ENCODE results near the gene KCNK4. TPM values are rescaled to one million over a fixed set of nuclear protein-coding genes. Genes with fewer than 3 reads are reported as not detected.

KCNK4 gene
- polyA plus RNA-seq, 1 donor from 2014 or later, result 1.0 TPM

GRCh38 chr11:64348383-64349024, 57.4 kb downstream of the KCNK4 start:
- no peak overlapping the region for H3K4me2 ChIP-seq (ENCODE audit: low read length)
- no peak overlapping the region for H3K9ac ChIP-seq (ENCODE audit: low read length)
- H3K79me2 ChIP-seq (replicated peaks; ENCODE audit: insufficient read depth, low read length), result no peaks in the 10 kb centered on the region
- no peaks in the 10 kb centered on the region for H3K36me3 ChIP-seq (ENCODE audit: insufficient read depth, low read length)
- no peaks in the 10 kb centered on the region for H3F3A ChIP-seq (ENCODE audit: insufficient read depth, low read length, poor library complexity, severe bottlenecking)
- no peak overlapping the region for H2AFZ ChIP-seq (ENCODE audit: low read depth, low read length)
- H3K27ac ChIP-seq (ENCODE audit: low read length), result no peak overlapping the region
- no peak overlapping the region for H3K4me3 ChIP-seq (ENCODE audit: low read length)
- H3K27me3 ChIP-seq (ENCODE audit: insufficient read depth, low read depth, low read length), result no peaks in the 10 kb centered on the region
- no peaks in the 10 kb centered on the region for H3K9me3 ChIP-seq (ENCODE audit: low read length)
- H4K20me1 ChIP-seq (ENCODE audit: insufficient read depth), result no peaks in the 10 kb centered on the region
- TF ChIP-seq MXI1 (conservative IDR thresholded peaks at IDR 0.05; ENCODE audit: poor library complexity, severe bottlenecking) (no peak), TAF1 (IDR thresholded peaks at IDR 0.05; ENCODE audit: low read depth) (no peak), POLR2AphosphoS5 (IDR thresholded peaks at IDR 0.05) (no peak), EP300 (conservative IDR thresholded peaks at IDR 0.05; ENCODE audit: poor library complexity, severe bottlenecking) (no peak), SMC3 (conservative IDR thresholded peaks at IDR 0.05; ENCODE audit: poor library complexity) (no peak), RAD21 (conservative IDR thresholded peaks at IDR 0.05) (no peak), EZH2 (IDR thresholded peaks at IDR 0.05; ENCODE audit: borderline replicate concordance, insufficient read depth, low read length, poor library complexity, severe bottlenecking) (no peak)
- TF ChIP-seq, protein P1, sequence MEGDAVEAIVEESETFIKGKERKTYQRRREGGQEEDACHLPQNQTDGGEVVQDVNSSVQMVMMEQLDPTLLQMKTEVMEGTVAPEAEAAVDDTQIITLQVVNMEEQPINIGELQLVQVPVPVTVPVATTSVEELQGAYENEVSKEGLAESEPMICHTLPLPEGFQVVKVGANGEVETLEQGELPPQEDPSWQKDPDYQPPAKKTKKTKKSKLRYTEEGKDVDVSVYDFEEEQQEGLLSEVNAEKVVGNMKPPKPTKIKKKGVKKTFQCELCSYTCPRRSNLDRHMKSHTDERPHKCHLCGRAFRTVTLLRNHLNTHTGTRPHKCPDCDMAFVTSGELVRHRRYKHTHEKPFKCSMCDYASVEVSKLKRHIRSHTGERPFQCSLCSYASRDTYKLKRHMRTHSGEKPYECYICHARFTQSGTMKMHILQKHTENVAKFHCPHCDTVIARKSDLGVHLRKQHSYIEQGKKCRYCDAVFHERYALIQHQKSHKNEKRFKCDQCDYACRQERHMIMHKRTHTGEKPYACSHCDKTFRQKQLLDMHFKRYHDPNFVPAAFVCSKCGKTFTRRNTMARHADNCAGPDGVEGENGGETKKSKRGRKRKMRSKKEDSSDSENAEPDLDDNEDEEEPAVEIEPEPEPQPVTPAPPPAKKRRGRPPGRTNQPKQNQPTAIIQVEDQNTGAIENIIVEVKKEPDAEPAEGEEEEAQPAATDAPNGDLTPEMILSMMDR (IDR thresholded peaks at IDR 0.05; ENCODE audit: poor library complexity, severe bottlenecking), result no peak
- TF ChIP-seq, protein P2, sequence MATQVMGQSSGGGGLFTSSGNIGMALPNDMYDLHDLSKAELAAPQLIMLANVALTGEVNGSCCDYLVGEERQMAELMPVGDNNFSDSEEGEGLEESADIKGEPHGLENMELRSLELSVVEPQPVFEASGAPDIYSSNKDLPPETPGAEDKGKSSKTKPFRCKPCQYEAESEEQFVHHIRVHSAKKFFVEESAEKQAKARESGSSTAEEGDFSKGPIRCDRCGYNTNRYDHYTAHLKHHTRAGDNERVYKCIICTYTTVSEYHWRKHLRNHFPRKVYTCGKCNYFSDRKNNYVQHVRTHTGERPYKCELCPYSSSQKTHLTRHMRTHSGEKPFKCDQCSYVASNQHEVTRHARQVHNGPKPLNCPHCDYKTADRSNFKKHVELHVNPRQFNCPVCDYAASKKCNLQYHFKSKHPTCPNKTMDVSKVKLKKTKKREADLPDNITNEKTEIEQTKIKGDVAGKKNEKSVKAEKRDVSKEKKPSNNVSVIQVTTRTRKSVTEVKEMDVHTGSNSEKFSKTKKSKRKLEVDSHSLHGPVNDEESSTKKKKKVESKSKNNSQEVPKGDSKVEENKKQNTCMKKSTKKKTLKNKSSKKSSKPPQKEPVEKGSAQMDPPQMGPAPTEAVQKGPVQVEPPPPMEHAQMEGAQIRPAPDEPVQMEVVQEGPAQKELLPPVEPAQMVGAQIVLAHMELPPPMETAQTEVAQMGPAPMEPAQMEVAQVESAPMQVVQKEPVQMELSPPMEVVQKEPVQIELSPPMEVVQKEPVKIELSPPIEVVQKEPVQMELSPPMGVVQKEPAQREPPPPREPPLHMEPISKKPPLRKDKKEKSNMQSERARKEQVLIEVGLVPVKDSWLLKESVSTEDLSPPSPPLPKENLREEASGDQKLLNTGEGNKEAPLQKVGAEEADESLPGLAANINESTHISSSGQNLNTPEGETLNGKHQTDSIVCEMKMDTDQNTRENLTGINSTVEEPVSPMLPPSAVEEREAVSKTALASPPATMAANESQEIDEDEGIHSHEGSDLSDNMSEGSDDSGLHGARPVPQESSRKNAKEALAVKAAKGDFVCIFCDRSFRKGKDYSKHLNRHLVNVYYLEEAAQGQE (IDR thresholded peaks at IDR 0.05; ENCODE audit: borderline replicate concordance), result no peak
- no peaks in the 10 kb centered on the region for H3K9me2 ChIP-seq (ENCODE audit: insufficient read depth, low read length)

- no peaks in the 10 kb centered on the region for H3K9me3 ChIP-seq (ENCODE audit: low read length)
- H3K4me3 ChIP-seq (ENCODE audit: low read length), result no peak overlapping the region
- H3K79me2 ChIP-seq (replicated peaks; ENCODE audit: insufficient read depth, low read length), result no peaks in the 10 kb centered on the region
- TF ChIP-seq MXI1 (conservative IDR thresholded peaks at IDR 0.05; ENCODE audit: poor library complexity, severe bottlenecking) (no peak), SMC3 (conservative IDR thresholded peaks at IDR 0.05; ENCODE audit: poor library complexity) (no peak), RAD21 (conservative IDR thresholded peaks at IDR 0.05) (no peak), TAF1 (IDR thresholded peaks at IDR 0.05; ENCODE audit: low read depth) (no peak)
- TF ChIP-seq, protein P2 (IDR thresholded peaks at IDR 0.05; ENCODE audit: borderline replicate concordance), result no peak
- no peaks in the 10 kb centered on the region for H3K9me2 ChIP-seq (ENCODE audit: insufficient read depth, low read length)
- H2AFZ ChIP-seq (ENCODE audit: low read depth, low read length), result no peak overlapping the region
- H3F3A ChIP-seq (ENCODE audit: insufficient read depth, low read length, poor library complexity, severe bottlenecking), result no peaks in the 10 kb centered on the region
- no peak overlapping the region for H3K9ac ChIP-seq (ENCODE audit: low read length)
- H4K20me1 ChIP-seq (ENCODE audit: insufficient read depth), result no peaks in the 10 kb centered on the region
- no peak overlapping the region for H3K27ac ChIP-seq (ENCODE audit: low read length)
- no peak overlapping the region for H3K4me2 ChIP-seq (ENCODE audit: low read length)
- H3K27me3 ChIP-seq (ENCODE audit: insufficient read depth, low read depth, low read length), result no peaks in the 10 kb centered on the region
- no peaks in the 10 kb centered on the region for H3K36me3 ChIP-seq (ENCODE audit: insufficient read depth, low read length)
Measured at GRCh38 chr11:64349025-64349387, 57.9 kb downstream of the KCNK4 start.

All from neural cell (in vitro differentiated cells).